GM20000 (cell line): ENCODE data around the gene C6orf118.

Experiments
- DNase-seq: peaks from one replicate; pipeline ENCODE4 v3.0.0; 2012; ENCODE audit warnings: low spot score
- CTCF ChIP-seq: IDR thresholded peaks from 2 replicates; pipeline ENCODE4 v1.5.1; 2012; ENCODE audit warnings: mild to moderate bottlenecking, control low read depth; ENCODE audit errors: extremely low read depth, missing control alignments

The C6orf118 gene

DNA sequence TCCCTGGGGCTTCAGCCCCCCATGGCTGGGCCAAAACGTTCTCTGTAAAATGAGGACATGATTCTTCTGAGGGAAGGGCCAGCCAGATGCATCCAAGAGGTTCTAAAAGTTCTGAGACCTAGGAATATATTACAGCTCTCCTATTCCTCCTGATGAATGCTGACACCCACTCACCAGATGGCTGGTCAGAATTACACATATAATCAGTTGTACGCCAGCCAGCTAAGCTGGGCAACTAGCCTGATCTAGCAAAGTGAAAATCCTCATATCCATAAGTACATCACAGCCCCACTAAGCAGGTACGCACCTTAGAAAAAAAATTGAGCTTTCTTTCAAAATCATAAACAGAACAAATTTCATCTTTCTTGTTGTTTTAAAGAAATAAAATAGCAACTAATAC lies 34.8 kb downstream of the C6orf118 start:
- no peak for DNase-seq
- no peak for TF ChIP-seq CTCF

DNA sequence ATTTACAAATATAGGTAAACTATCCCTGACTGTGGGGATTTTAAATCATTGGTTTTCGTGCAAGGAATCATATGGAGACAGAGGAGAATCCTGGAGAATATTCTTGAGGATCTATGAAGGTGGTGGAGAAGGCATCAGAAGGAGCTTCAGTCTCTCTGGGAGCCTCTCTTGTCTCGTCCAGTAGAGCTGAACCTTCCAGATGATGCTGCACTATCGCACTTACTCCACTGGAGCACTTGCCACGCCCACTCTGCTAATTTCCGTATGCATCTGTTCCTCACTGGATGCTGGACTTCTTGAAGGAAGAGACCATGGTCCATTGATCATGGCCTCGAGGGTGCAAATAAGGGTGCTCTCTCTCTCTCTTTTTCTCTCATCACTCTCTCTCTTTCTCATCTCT lies 36.8 kb downstream of the C6orf118 start:
- no peak for TF ChIP-seq CTCF
- no peak for DNase-seq

GRCh38 chr6:165268987-165269386 lies 40.4 kb downstream of the C6orf118 start:
- TF ChIP-seq CTCF: no peak
- no peak for DNase-seq

DNA sequence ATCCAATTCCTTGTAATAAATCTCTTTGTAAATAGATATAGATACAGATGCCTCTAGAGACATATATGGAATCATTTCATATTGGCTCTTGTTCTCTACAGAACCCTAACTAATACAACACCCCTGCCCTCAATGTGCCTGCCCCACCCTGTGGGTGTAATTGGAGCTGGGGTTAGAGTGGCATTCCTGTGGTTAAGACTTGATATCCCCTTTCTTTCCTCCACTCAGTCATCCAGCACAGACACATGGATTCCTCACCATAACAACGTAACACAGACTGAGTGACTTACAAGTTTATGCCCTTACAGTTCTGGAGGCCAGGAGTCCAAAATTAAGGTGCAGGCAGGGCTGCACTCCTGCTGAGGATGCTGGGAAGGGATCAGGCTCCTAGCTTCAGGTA lies 42.8 kb downstream of the C6orf118 start:
- DNase-seq: no peak
- no peak for TF ChIP-seq CTCF

- DNase-seq: no peak
- no peak for TF ChIP-seq CTCF
These were observed 43.2 kb downstream of the C6orf118 start for GRCh38 chr6:165266191-165266590.

DNA sequence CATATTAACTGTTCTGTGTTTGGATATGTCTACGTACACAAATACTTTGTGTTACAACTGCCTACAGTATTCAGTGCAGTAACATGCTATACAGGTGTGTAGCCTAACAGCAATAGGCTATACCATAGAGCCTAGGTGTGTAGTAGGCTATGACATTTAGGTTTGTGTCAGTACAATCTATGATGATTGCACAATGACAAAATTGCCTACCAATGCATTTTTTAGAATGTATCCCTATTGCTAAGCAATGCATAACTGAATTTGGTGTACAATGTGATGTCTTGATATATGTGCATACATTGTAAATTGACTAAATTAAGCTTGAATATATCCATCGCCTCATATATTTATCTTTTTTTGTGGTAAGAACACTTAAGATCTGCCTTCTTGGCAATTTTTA lies 48.9 kb downstream of the C6orf118 start:
- TF ChIP-seq CTCF: no peak

DNA sequence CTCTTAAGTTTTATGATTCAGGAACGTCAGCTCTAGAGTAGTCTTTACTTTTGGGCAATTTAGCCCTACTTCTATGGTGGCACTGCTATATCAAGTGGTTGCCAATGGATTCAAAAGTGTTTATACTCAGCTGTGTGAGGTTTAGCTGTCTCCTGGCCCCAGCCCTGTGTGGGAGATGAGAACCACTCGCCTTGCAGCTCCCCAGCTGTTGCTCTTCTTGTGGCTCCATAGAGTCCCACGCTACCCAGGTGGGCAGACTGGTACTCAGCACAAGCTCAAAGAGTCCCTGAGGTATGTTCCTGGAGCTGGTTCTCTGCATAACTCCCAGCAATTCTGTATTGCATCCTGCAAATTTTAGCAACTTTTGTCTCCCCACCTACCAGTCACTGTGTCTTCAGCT lies 59.6 kb downstream of the C6orf118 start:
- TF ChIP-seq CTCF: no peak
- no peak for DNase-seq

More for the DNA sequence above, 48.9 kb downstream of the C6orf118 start:
- DNase-seq: no peak
